SK-N-SH (cell line): Measurements from ENCODE around the gene IRF9. TPM values are rescaled to one million over a fixed set of nuclear protein-coding genes. Genes with fewer than 3 reads are reported as not detected.

Source experiments
- CTCF ChIA-PET: fragments of 300-600, 350-600 bp; formaldehyde crosslinking; extraction: SDS; loops from one replicate; lab custom pipeline; 2021; lab: Yijun Ruan, JAX
- POLR2A ChIA-PET: fragments of 350-600 bp; sonication (Branson Sonifier 250); formaldehyde crosslinking; extraction: SDS; loops from one replicate; lab custom pipeline; 2020; ENCODE audit warnings: antibody characterized with exemption, inconsistent platforms; lab: Yijun Ruan, JAX
- DNase-seq: peaks from one replicate; pipeline ENCODE4 v3.0.0; 2012
- H2AFZ ChIP-seq: fragments of 200-600 bp; sonication (generic); 2 replicates; pipeline ENCODE4 v1.8.1; 2016; ENCODE audit warnings: antibody characterized with exemption, mild to moderate bottlenecking, low read depth
- H3F3A ChIP-seq: fragments of 200-600 bp; sonication (generic); replicated peaks from 2 replicates; pipeline ENCODE3; 2016; ENCODE audit warnings: antibody characterized with exemption, mild to moderate bottlenecking; ENCODE audit not compliant: insufficient read depth
- H3K27ac ChIP-seq, 2 experiments: fragments of 200-500 bp in 1 of 2; fragments of 200-600 bp in 1 of 2; sonication (Bioruptor generic) in 1 of 2; sonication (generic), shearing (Covaris generic) in 1 of 2; 2 replicates each; pipeline versions ENCODE4 v1.5.1 to v1.6.1; 2014 to 2016; ENCODE audit warnings: low read depth in 2 of 2, inconsistent platforms in 1 of 2, low read length in 1 of 2, mild to moderate bottlenecking in 1 of 2, mixed read lengths in 1 of 2
- H3K27me3 ChIP-seq: fragments of 200-600 bp; sonication (generic), shearing (Covaris generic); 2 replicates; pipeline ENCODE4 v1.6.1; 2016; ENCODE audit warnings: mixed run types; ENCODE audit not compliant: insufficient read depth
- H3K36me3 ChIP-seq, 2 experiments: fragments of 200-500 bp in 1 of 2; fragments of 200-600 bp in 1 of 2; sonication (Bioruptor generic) in 1 of 2; sonication (generic) in 1 of 2; replicated peaks in 1 of 2; 2 replicates each; pipeline versions ENCODE3 to v1.5.1; 2014 to 2016; ENCODE audit warnings: low read length in 1 of 2, mild to moderate bottlenecking in 1 of 2; ENCODE audit not compliant: insufficient read depth in 2 of 2, control insufficient read depth in 1 of 2
- H3K4me1 ChIP-seq, 2 experiments: fragments of 200-500 bp in 1 of 2; fragments of 200-600 bp in 1 of 2; sonication (Bioruptor generic) in 1 of 2; sonication (generic), shearing (Covaris generic) in 1 of 2; 2 replicates each; pipeline versions ENCODE4 v1.5.1 to v1.6.1; 2014 to 2016; ENCODE audit warnings: low read depth in 1 of 2, low read length in 1 of 2, mixed run types in 1 of 2; ENCODE audit not compliant: insufficient read depth in 2 of 2, control insufficient read depth in 1 of 2
- H3K4me2 ChIP-seq: fragments of 200-600 bp; sonication (generic), shearing (Covaris generic); 2 replicates; pipeline ENCODE4 v1.6.1; 2017; ENCODE audit warnings: mixed run types
- H3K4me3 ChIP-seq, 2 experiments: fragments of 200-500 bp in 1 of 2; fragments of 200-600 bp in 1 of 2; sonication (Bioruptor generic) in 1 of 2; sonication (generic), shearing (Covaris generic) in 1 of 2; 2 replicates each; pipeline versions ENCODE4 v1.5.1 to v1.8.1; 2014 to 2016; ENCODE audit warnings: low read depth in 2 of 2, inconsistent platforms in 1 of 2, low read length in 1 of 2, mild to moderate bottlenecking in 1 of 2, mixed read lengths in 1 of 2, moderate library complexity in 1 of 2
- H3K79me2 ChIP-seq: fragments of 200-600 bp; sonication (generic); 2 replicates; pipeline ENCODE4 v1.8.1; 2017; ENCODE audit warnings: mild to moderate bottlenecking; ENCODE audit not compliant: insufficient read depth
- H3K9ac ChIP-seq: fragments of 200-600 bp; sonication (generic); 2 replicates; pipeline ENCODE4 v1.6.1; 2017; ENCODE audit warnings: mixed run types
- H3K9me2 ChIP-seq: fragments of 200-600 bp; sonication (generic); 2 replicates; pipeline ENCODE4 v1.6.1; 2017; ENCODE audit warnings: mixed run types
- H3K9me3 ChIP-seq: fragments of 200-600 bp; sonication (generic); 2 replicates; pipeline ENCODE4 v1.6.1; 2017; ENCODE audit warnings: mixed run types, mild to moderate bottlenecking, moderate library complexity
- H4K20me1 ChIP-seq: fragments of 200-600 bp; sonication (generic); 2 replicates; pipeline ENCODE4 v1.6.1; 2017; ENCODE audit warnings: mild to moderate bottlenecking, mixed run types; ENCODE audit not compliant: insufficient read depth
- EZH2phosphoT487 ChIP-seq: fragments of 200-600 bp; sonication (generic); IDR thresholded peaks from 2 replicates; pipeline ENCODE4 v1.6.1; 2017; ENCODE audit warnings: low read depth, mixed run types, mild to moderate bottlenecking, antibody characterized with exemption, moderate library complexity, borderline replicate concordance
- FOSL2 ChIP-seq: IDR thresholded peaks from 2 replicates; pipeline ENCODE4 v1.4.0; 2012; ENCODE audit warnings: low read depth, mild to moderate bottlenecking, moderate library complexity, borderline replicate concordance
- FOXM1 ChIP-seq: IDR thresholded peaks from 2 replicates; pipeline ENCODE4 v1.4.0; 2012; ENCODE audit warnings: low read depth, mild to moderate bottlenecking
- GABPA ChIP-seq: IDR thresholded peaks from 2 replicates; pipeline ENCODE4 v1.4.0; 2012; ENCODE audit warnings: low read depth, mild to moderate bottlenecking
- GATA2 ChIP-seq: sonication (generic); formaldehyde crosslinking; IDR thresholded peaks from 2 replicates; pipeline ENCODE4 v1.5.0; 2020; ENCODE audit warnings: mild to moderate bottlenecking, missing genetic modification reagents
- JUND ChIP-seq: IDR thresholded peaks from 2 replicates; pipeline ENCODE4 v1.4.0; 2012
- MEF2A ChIP-seq: IDR thresholded peaks from 2 replicates; pipeline ENCODE4 v1.4.0; 2012; ENCODE audit warnings: low read depth, borderline replicate concordance
- MXI1 ChIP-seq: IDR thresholded peaks from 2 replicates; pipeline ENCODE4 v1.6.1; 2012; ENCODE audit warnings: mild to moderate bottlenecking, low read depth, low read length, improper control_type of control experiment
- POLR2AphosphoS5 ChIP-seq: IDR thresholded peaks from 2 replicates; pipeline ENCODE4 v1.6.1; 2012; ENCODE audit warnings: low read depth, low read length
- RAD21 ChIP-seq: IDR thresholded peaks from 2 replicates; pipeline ENCODE4 v1.6.1; 2012; ENCODE audit warnings: mild to moderate bottlenecking, low read length
- RCOR1 ChIP-seq: fragments of 150-350 bp; IDR thresholded peaks from 2 replicates; pipeline ENCODE4 v1.6.1; 2017; ENCODE audit warnings: antibody characterized with exemption, low read length
- RFX5 ChIP-seq: IDR thresholded peaks from 2 replicates; pipeline ENCODE4 v1.6.1; 2012; ENCODE audit warnings: mild to moderate bottlenecking, improper control_type of control experiment, low read length
- SMC3 ChIP-seq: IDR thresholded peaks from 2 replicates; pipeline ENCODE4 v1.6.1; 2012; ENCODE audit warnings: low read depth, low read length, improper control_type of control experiment
- WGBS: methylation state at CpG from one replicate; pipeline ENCODE4 v1.1.6; 2017; ENCODE audit warnings: low lambda C conversion rate; 5-methylcytosine and 5-hydroxymethylcytosine counted together
- polyA plus RNA-seq, 3 experiments: library from polyadenylated mRNA; depleted of rRNA; stranded (reverse); fragments of >200 nt; gene quantifications; 2 replicates each; pipeline ENCODE4 v1.2.3, GENCODE V29; 2012
- TF ChIP-seq, protein P1 (sequence below): IDR thresholded peaks from 2 replicates; pipeline ENCODE4 v1.4.0; 2012; ENCODE audit warnings: low read depth
- TF ChIP-seq, protein P2 (sequence below): fragments of 200-600 bp; sonication (generic); IDR thresholded peaks from 2 replicates; pipeline ENCODE4 v1.6.1; 2017; ENCODE audit warnings: antibody characterized with exemption, mild to moderate bottlenecking, moderate library complexity
- TF ChIP-seq, protein P3 (sequence below): fragments of 150-350 bp; IDR thresholded peaks from 2 replicates; pipeline ENCODE4 v1.6.1; 2016; ENCODE audit warnings: mild to moderate bottlenecking, low read depth, low read length
- TF ChIP-seq, protein P4 (sequence below): fragments of 150-350 bp; IDR thresholded peaks from 2 replicates; pipeline ENCODE4 v1.6.1; 2017; ENCODE audit warnings: antibody characterized with exemption, low read length, low read depth, borderline replicate concordance

Gene IRF9
- polyA plus RNA-seq, 1 of the 3 experiments (the other 2 are of a cell fraction) = 37.6 TPM

DNA sequence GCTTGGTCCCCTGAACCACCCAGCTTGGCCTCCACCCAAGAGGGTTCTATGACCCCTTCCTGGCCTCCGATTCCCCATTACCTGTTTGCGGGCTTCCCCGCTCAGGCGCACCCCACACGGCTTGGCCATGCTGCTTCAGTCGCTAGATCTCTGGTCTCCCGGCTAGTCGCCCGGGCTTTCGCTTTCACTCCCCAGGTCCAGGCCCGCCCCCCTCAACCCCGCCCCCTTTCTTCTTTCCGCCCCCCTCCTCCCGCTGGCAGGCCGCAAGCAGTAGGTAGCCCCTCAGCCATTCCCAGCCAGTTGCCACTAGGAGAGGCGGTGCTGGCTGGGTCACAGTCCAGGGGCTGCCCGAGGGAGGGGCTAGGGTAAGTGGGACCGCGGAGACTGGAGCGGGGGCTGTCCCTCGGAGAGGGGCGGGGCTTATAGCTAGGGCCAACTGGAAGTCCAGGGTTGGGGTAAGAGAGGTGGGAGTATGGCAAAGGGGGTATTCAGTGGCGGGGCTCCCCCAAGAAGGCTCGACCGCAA lies 14.6 kb upstream of the IRF9 start, which contains the start of gene PSME2:
TSS of gene PSME2 (minus strand) at position 158 of the 525 bp plus-strand sequence. CDS start at position 129, 29 bp downstream.
- CTCF ChIA-PET = interaction anchor here (0.9 to 4.6 kb wide), 7 partner anchors 8 to 668 kb away, joined by 3 to 38 read pairs (median 5); partner anchors contain the start of genes IRF9, PCK2 and PSME1
- peaks cover 27 to 48% of the 10 kb centered on the region in 2 experiments for H3K36me3 ChIP-seq
- peak within 1 kb of the TSS; percentile 83 for H3K4me2 ChIP-seq
- H3K9me2 ChIP-seq = no peaks in the 10 kb centered on the region
- peaks cover 11 to 25% of the 10 kb centered on the region in 2 experiments for H3K4me1 ChIP-seq
- peak within 1 kb of the TSS; percentile 92 to 97 for H3K27ac ChIP-seq
- peaks cover 58% of the 10 kb centered on the region for H3K79me2 ChIP-seq
- peaks cover 16% of the 10 kb centered on the region for H3F3A ChIP-seq
- DNase-seq = peak; percentile 97
- no peaks in the 10 kb centered on the region for H3K27me3 ChIP-seq
- peak within 1 kb of the TSS; percentile 79 for H3K9ac ChIP-seq
- TF ChIP-seq MXI1 (peak; percentile 59), GATA2 (no peak), RAD21 (0 out of 2 replicates have a peak, but pooled peaks have one; percentile 6), RFX5 (0 out of 2 replicates have a peak, but pooled peaks have one; percentile 32), MEF2A (no peak), POLR2AphosphoS5 (peak; percentile 70), SMC3 (no peak)
- TF ChIP-seq, protein P1, sequence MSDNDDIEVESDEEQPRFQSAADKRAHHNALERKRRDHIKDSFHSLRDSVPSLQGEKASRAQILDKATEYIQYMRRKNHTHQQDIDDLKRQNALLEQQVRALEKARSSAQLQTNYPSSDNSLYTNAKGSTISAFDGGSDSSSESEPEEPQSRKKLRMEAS = peak; percentile 53; the same call in 1 of the 2 replicates
- peak within 1 kb of the TSS; percentile 92 for H2AFZ ChIP-seq
- peak within 1 kb of the TSS; percentile 93 to 98 for H3K4me3 ChIP-seq
- H3K9me3 ChIP-seq = no peaks in the 10 kb centered on the region
- peaks cover 10% of the 10 kb centered on the region; the same call in 1 of the 2 replicates for H4K20me1 ChIP-seq
- 0% methylated on average over 25 of the region's 25 CpGs for WGBS
- POLR2A ChIA-PET = interaction anchor here (0.6 to 3.9 kb wide), 15 partner anchors 8 to 96 kb away, joined by 3 to 50 read pairs (median 7); partner anchors contain the start of genes CHMP4A, DCAF11, IPO4 and IRF9

DNA sequence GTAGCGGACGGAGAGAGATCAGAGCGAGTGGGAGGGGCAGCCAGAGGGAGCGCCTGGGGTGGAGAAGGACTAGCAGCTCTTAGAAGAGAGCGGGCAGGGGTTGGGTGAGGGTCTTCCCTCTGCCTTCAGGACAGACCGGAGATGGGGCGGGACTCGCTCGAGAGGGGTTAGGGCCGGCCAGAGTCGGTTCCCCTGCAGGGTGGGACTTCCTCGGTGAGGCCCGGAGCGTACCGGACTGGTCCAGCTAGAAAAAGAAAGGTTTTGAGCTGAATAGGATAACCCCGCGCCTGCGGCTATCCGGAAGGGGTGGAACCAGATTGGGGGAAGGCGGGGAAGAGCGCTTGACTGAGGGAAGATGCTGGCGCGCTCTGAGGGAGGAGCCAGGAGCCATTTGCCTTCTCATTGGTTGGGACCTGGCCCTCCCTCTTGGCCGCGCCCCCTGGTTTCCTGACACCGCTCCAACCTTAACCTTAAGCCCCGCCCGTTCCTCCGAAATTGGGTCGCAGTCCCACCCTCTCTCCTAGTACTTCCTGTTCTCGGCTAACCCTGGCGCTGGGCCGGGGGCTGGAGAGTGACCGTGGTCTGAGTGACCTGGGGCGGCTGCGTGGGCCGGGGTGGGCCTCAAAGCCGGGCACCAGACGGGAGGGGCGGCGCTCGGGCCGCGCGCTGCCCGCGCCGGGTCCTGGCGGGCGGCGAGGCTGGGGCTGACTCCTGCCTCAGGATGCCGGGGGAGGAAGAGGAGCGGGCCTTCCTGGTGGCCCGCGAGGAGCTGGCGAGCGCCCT lies 13.9 kb upstream of the IRF9 start, which contains the start of gene RNF31:
TSS of gene RNF31 (plus strand) at position 521 of the 783 bp plus-strand sequence. CDS start at position 722, 201 bp downstream.
- H3K36me3 ChIP-seq = peaks cover 29 to 54% of the 10 kb centered on the region in 2 experiments
- peak within 1 kb of the TSS; percentile 92 to 97 for H3K27ac ChIP-seq
- DNase-seq = peak; percentile 96
- peaks cover 58% of the 10 kb centered on the region for H3K79me2 ChIP-seq
- peak within 1 kb of the TSS; percentile 79 for H3K9ac ChIP-seq
- ChIA-PET CTCF (interaction anchor here (0.9 to 4.6 kb wide), 7 partner anchors 9 to 89 kb away, joined by 3 to 38 read pairs (median 6); partner anchors contain the start of genes IRF9, PCK2 and PSME1), POLR2A (interaction anchor here (0.7 to 3.9 kb wide), 14 partner anchors 9 to 95 kb away, joined by 3 to 50 read pairs (median 7); partner anchors contain the start of genes CHMP4A, DCAF11, IPO4 and IRF9)
- peaks cover 10% of the 10 kb centered on the region; the same call in 1 of the 2 replicates for H4K20me1 ChIP-seq
- peak within 1 kb of the TSS; percentile 83 for H3K4me2 ChIP-seq
- 1% methylated on average over 34 of the region's 57 CpGs for WGBS
- H3F3A ChIP-seq = peaks cover 12% of the 10 kb centered on the region
- no peaks in the 10 kb centered on the region for H3K9me3 ChIP-seq
- H3K4me1 ChIP-seq = peaks cover 11 to 22% of the 10 kb centered on the region in 2 experiments
- no peaks in the 10 kb centered on the region for H3K9me2 ChIP-seq
- no peaks in the 10 kb centered on the region for H3K27me3 ChIP-seq
- H3K4me3 ChIP-seq = peak within 1 kb of the TSS; percentile 93 to 98
- peak within 1 kb of the TSS; percentile 92 for H2AFZ ChIP-seq
- TF ChIP-seq POLR2AphosphoS5 (peak; percentile 77), FOXM1 (no peak), EZH2phosphoT487 (no peak), GATA2 (no peak), GABPA (peak; percentile 81), FOSL2 (no peak), RAD21 (no peak), RCOR1 (no peak), MEF2A (no peak), JUND (no peak)
- TF ChIP-seq, protein P2, sequence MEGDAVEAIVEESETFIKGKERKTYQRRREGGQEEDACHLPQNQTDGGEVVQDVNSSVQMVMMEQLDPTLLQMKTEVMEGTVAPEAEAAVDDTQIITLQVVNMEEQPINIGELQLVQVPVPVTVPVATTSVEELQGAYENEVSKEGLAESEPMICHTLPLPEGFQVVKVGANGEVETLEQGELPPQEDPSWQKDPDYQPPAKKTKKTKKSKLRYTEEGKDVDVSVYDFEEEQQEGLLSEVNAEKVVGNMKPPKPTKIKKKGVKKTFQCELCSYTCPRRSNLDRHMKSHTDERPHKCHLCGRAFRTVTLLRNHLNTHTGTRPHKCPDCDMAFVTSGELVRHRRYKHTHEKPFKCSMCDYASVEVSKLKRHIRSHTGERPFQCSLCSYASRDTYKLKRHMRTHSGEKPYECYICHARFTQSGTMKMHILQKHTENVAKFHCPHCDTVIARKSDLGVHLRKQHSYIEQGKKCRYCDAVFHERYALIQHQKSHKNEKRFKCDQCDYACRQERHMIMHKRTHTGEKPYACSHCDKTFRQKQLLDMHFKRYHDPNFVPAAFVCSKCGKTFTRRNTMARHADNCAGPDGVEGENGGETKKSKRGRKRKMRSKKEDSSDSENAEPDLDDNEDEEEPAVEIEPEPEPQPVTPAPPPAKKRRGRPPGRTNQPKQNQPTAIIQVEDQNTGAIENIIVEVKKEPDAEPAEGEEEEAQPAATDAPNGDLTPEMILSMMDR = no peak
- TF ChIP-seq, protein P3, sequence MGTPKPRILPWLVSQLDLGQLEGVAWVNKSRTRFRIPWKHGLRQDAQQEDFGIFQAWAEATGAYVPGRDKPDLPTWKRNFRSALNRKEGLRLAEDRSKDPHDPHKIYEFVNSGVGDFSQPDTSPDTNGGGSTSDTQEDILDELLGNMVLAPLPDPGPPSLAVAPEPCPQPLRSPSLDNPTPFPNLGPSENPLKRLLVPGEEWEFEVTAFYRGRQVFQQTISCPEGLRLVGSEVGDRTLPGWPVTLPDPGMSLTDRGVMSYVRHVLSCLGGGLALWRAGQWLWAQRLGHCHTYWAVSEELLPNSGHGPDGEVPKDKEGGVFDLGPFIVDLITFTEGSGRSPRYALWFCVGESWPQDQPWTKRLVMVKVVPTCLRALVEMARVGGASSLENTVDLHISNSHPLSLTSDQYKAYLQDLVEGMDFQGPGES = no peak
- TF ChIP-seq, protein P4, sequence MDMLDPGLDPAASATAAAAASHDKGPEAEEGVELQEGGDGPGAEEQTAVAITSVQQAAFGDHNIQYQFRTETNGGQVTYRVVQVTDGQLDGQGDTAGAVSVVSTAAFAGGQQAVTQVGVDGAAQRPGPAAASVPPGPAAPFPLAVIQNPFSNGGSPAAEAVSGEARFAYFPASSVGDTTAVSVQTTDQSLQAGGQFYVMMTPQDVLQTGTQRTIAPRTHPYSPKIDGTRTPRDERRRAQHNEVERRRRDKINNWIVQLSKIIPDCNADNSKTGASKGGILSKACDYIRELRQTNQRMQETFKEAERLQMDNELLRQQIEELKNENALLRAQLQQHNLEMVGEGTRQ = no peak
